ENCODE measurements around the gene C19orf38.
"Not testable (repeated sequence)": the region's sequence is repeated elsewhere in the genome, so short reads cannot be mapped to it uniquely, and the experiment has no call there.

The C19orf38 gene

GRCh38 chr19:10877608-10878007 is 29.4 kb downstream of the C19orf38 start:
- DNase-seq: not testable (repeated sequence)

GRCh38 chr19:10878253-10878652 is 30.0 kb downstream of the C19orf38 start:
- DNase-seq: no peak

GRCh38 chr19:10881403-10882107 is 33.3 kb downstream of the C19orf38 start:
- DNase-seq: no peak

- DNase-seq: no peak
Measured at GRCh38 chr19:10882108-10882457, 33.9 kb downstream of the C19orf38 start.

- no peak for DNase-seq
Measured at GRCh38 chr19:10884274-10884673, 36.1 kb downstream of the C19orf38 start.

- no peak for DNase-seq
Measured at GRCh38 chr19:10885201-10886169, 37.3 kb downstream of the C19orf38 start.

- DNase-seq: no peak
Measured at GRCh38 chr19:10887616-10888367, 39.6 kb downstream of the C19orf38 start.

- no peak for DNase-seq
Measured at GRCh38 chr19:10888421-10888866, 40.2 kb downstream of the C19orf38 start.

- no peak for DNase-seq
Measured at GRCh38 chr19:10889880-10890279, 41.7 kb downstream of the C19orf38 start.

- no peak for DNase-seq
Measured at GRCh38 chr19:10891405-10892086, 43.3 kb downstream of the C19orf38 start.

GRCh38 chr19:10892256-10892655 is 44.0 kb downstream of the C19orf38 start:
- DNase-seq: no peak

GRCh38 chr19:10894911-10895213 is 46.6 kb downstream of the C19orf38 start:
- DNase-seq: no peak

GRCh38 chr19:10895363-10895762 is 47.1 kb downstream of the C19orf38 start:
- DNase-seq: no peak

GRCh38 chr19:10895920-10896319 is 47.7 kb downstream of the C19orf38 start:
- no peak for DNase-seq

GRCh38 chr19:10896851-10897526 is 48.8 kb downstream of the C19orf38 start:
- DNase-seq: no peak

- no peak for DNase-seq
Measured at GRCh38 chr19:10898633-10899032, 50.4 kb downstream of the C19orf38 start.

GRCh38 chr19:10899151-10899653 is 51.0 kb downstream of the C19orf38 start:
- no peak for DNase-seq

GRCh38 chr19:10907925-10908324 is 59.7 kb downstream of the C19orf38 start:
- DNase-seq: no peak

- no peak for DNase-seq
Measured at GRCh38 chr19:10908380-10908960, 60.3 kb downstream of the C19orf38 start.

GRCh38 chr19:10911579-10912363 is 63.6 kb downstream of the C19orf38 start:
- no peak for DNase-seq

- no peak for DNase-seq
Measured at GRCh38 chr19:10912619-10913018, 64.4 kb downstream of the C19orf38 start.

All from activated CD8-positive, alpha-beta memory T cell treated with anti-CD3 and anti-CD28 coated beads, Interleukin-2, amount 50 U/mL, for 4 hours (primary cell).